Heart left ventricle (tissue), 16 donors: Measurements from ENCODE around the gene FOXP4. TPM values are rescaled to one million over a fixed set of nuclear protein-coding genes. Genes with fewer than 3 reads are reported as not detected.

Experiments used
- ATAC-seq, 4 donors: fragments of 200-7000 bp; cut with Tn5 transposase; one replicate each; pipeline ENCODE4 v1.9.1; 2020 to 2022; ENCODE audit warnings: moderate library complexity in 4 of 4, mild to moderate bottlenecking in 3 of 4, moderate number of reproducible peaks in 1 of 4
- DNase-seq, 5 donors: peaks; one replicate each; pipeline ENCODE4 v3.0.0-alpha.2; 2020
- H3K27ac ChIP-seq, 12 donors: fragments of 200-600 bp; sonication (generic) in 4 of 12; one replicate each; pipeline versions ENCODE4 v1.5.0 to v1.8.0; 2016 to 2022; ENCODE audit warnings: mild to moderate bottlenecking in 2 of 12
- H3K27me3 ChIP-seq, 9 donors: fragments of 200-600 bp; sonication (generic) in 2 of 9; one replicate each; pipeline versions ENCODE4 v1.5.1 to v1.8.0; 2016 to 2022; ENCODE audit warnings: mild to moderate bottlenecking in 3 of 9
- H3K36me3 ChIP-seq, 9 donors: fragments of 200-600 bp; sonication (generic) in 2 of 9; one replicate each; pipeline versions ENCODE4 v1.5.0 to v1.8.0; 2018 to 2022; ENCODE audit warnings: mild to moderate bottlenecking in 2 of 9
- H3K4me1 ChIP-seq, 12 donors: fragments of 200-600 bp; sonication (generic) in 4 of 12; one replicate each; pipeline versions ENCODE4 v1.5.0 to v1.8.0; 2016 to 2022; ENCODE audit warnings: mild to moderate bottlenecking in 3 of 12
- H3K4me3 ChIP-seq, 12 donors: fragments of 200-600 bp; sonication (generic) in 4 of 12; one replicate each; pipeline versions ENCODE4 v1.5.0 to v1.8.0; 2017 to 2022; ENCODE audit warnings: mild to moderate bottlenecking in 9 of 12, moderate library complexity in 4 of 12
- H3K9me3 ChIP-seq, 12 donors: fragments of 200-600 bp; sonication (generic) in 4 of 12; one replicate each; pipeline versions ENCODE4 v1.5.0 to v1.8.0; 2016 to 2022; ENCODE audit warnings: mild to moderate bottlenecking in 1 of 12
- POLR2A ChIP-seq, 2 donors: fragments of 450-650 bp; IDR thresholded peaks; one replicate each; pipeline ENCODE4 v1.6.1; 2017; ENCODE audit warnings: antibody characterized with exemption in 2 of 2, mild to moderate bottlenecking in 2 of 2, moderate library complexity in 2 of 2
- WGBS, 4 donors: extraction: QIAGEN DNeasy Blood & Tissue Kit in 2 of 4; methylation state at CpG; one replicate each; pipeline versions ENCODE4 v1.1.5 to v1.1.7; 2013 to 2018; 5-methylcytosine and 5-hydroxymethylcytosine counted together
- intact Hi-C, 10 donors: fragments of 100-400 bp; cut with DNase I; formaldehyde crosslinking; loops; one replicate each; pipeline versions ENCODE4 v1.11.1 to v1.14.2; 2022
- polyA plus RNA-seq, 2 donors: library from polyadenylated mRNA; stranded (reverse); fragments of 200-250 nt; gene quantifications; one replicate each; pipeline ENCODE4 v1.2.3, GENCODE V29; 2013
- total RNA-seq, 9 donors: library from RNA; depleted of rRNA in 2 of 9; stranded (reverse); fragments of >200 nt in 2 of 9; fragmentation: NEBNext Ultra II Directional in 3 of 9; extraction: Animal tissue kit (Norgen Biotek cat#: 25700) in 3 of 9; gene quantifications; one replicate each; pipeline versions ENCODE4 v1.1.0 to v1.2.4, GENCODE V29; 2016 to 2023
- TF ChIP-seq, protein P1 (sequence below), 12 donors: fragments of 200-600 bp; sonication (generic) in 4 of 12; IDR thresholded peaks; one replicate each; pipeline versions ENCODE4 v1.5.0 to v1.8.0; 2018 to 2022; ENCODE audit warnings: antibody characterized with exemption in 12 of 12, mild to moderate bottlenecking in 5 of 12
- donor health status: ischemic (EF 13 %, LVEDD 7.1; RV severe dilation, severe dysfunction).
- donor health status: healthy with polysubstance abuse.
- donor health status: DM: no; HTN: yes; CAD: no.
- donor health status: DM: no; HTN: no; CAD: no.
- donor health status: ischemic (EF 25% LVEDD 6.9; RV normal size, moderate dysfunction).
- donor health status: ischemic (EF 25% LVEDD 5.7; RV mildly dilated, moderate dysfunction).
- donor health status: healthy.
- donor health status: DM: yes; HTN: yes; CAD: no.
- donor health status: ischemic (EF 35%, LVEDD 5.7; RV mildly dilated, moderate dysfunction).
- donor health status: nonischemic (EF 11% LVEDD 7.7; RV severe dilation, severe dysfunction).
- donor health status: DM: yes; HTN: yes; CAD: no.
- donor health status: PGD.
- donor health status: ischemic (EF 29% LVEDD 5.4; RV normal size, mild dysfunction).
- donor health status: nonischemic (EF 23%, LVEDD 6.1; RV moderate dilation, normal function).

FOXP4 gene
- total and polyA plus RNA-seq, 11 donors = 10.9 to 22.5 (median 16.0) TPM

DNA sequence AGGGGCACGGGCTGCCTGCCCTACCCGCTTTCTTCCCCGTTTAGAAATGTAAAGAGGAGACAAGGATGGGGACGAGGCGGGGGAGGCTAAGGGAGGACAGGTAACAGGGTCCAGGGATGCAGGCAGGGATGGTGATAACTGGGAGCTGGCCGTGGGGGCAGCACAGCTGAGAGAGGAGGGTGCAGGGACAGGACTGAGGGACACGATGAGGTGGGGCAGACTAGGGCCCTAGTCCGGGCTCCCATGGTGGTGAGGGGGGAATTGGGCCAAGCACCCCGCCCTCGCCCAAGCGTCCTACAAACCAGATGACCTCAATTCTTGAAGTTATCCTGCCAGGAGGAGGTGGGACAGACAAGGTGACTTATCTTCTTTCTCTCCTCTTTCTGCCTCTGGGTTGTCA lies 47.7 kb downstream of the FOXP4 start:
- no peaks in the 10 kb centered on the region for H3K27me3 ChIP-seq
- H3K4me3 ChIP-seq = no peak overlapping the region
- TF ChIP-seq POLR2A (IDR thresholded peaks at IDR 0.05) = no peak
- TF ChIP-seq, protein P1, sequence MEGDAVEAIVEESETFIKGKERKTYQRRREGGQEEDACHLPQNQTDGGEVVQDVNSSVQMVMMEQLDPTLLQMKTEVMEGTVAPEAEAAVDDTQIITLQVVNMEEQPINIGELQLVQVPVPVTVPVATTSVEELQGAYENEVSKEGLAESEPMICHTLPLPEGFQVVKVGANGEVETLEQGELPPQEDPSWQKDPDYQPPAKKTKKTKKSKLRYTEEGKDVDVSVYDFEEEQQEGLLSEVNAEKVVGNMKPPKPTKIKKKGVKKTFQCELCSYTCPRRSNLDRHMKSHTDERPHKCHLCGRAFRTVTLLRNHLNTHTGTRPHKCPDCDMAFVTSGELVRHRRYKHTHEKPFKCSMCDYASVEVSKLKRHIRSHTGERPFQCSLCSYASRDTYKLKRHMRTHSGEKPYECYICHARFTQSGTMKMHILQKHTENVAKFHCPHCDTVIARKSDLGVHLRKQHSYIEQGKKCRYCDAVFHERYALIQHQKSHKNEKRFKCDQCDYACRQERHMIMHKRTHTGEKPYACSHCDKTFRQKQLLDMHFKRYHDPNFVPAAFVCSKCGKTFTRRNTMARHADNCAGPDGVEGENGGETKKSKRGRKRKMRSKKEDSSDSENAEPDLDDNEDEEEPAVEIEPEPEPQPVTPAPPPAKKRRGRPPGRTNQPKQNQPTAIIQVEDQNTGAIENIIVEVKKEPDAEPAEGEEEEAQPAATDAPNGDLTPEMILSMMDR (IDR thresholded peaks at IDR 0.05) = no peak
- no peaks in the 10 kb centered on the region for H3K9me3 ChIP-seq
- H3K36me3 ChIP-seq = peaks cover 0 to 63% (median 34%) of the 10 kb centered on the region in 9 donors
- no peaks in the 10 kb centered on the region for H3K4me1 ChIP-seq
- ATAC-seq (no peak), DNase-seq (no peak)
- intact Hi-C loops = loop anchor here in 9 of 10 donors (2.0 to 5.0 kb wide), 7 partner anchors 131 to 227 kb away; no protein-coding TSS in a partner anchor
- H3K27ac ChIP-seq = no peak overlapping the region
- WGBS, 4 donors = 76 to 91% (median 85%) methylated on average over 11 of the region's 11 CpGs

DNA sequence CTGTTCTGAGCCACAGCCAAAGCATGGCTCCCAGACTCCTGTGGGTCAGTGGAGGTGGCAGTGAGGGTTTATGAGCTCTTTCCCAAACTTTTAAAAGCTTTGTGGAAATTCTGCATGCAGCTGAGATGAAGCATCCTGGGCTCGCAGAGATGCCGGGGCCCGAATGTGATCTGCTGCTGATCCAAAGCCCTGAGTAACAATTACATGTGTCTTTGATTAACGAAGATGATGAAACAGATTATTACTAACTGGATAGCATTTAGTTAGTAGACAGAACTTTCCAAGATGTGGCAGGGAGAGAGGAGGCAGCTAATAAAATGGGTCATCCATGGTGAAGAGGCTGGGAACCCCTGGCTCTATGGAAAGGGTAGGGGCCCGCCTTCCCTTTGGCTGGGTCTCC lies 48.1 kb downstream of the FOXP4 start:
- Histone ChIP-seq H3K4me3 (no peak overlapping the region), H3K36me3 (peaks cover 0 to 61% (median 29%) of the 10 kb centered on the region in 9 donors), H3K27ac (no peak overlapping the region), H3K27me3 (no peaks in the 10 kb centered on the region), H3K4me1 (no peaks in the 10 kb centered on the region), H3K9me3 (no peaks in the 10 kb centered on the region)
- DNase-seq (peak in 1 of 5 donors; percentile 39), ATAC-seq (no peak)
- WGBS, 4 donors = 93 to 100% (median 95%) methylated on average over 5 of the region's 5 CpGs
- TF ChIP-seq, protein P1 (IDR thresholded peaks at IDR 0.05) = no peak
- TF ChIP-seq POLR2A (IDR thresholded peaks at IDR 0.05) = no peak
- intact Hi-C loops = loop anchor here in 4 of 10 donors (5.0 kb wide), 4 partner anchors 132 to 227 kb away; no protein-coding TSS in a partner anchor

DNA sequence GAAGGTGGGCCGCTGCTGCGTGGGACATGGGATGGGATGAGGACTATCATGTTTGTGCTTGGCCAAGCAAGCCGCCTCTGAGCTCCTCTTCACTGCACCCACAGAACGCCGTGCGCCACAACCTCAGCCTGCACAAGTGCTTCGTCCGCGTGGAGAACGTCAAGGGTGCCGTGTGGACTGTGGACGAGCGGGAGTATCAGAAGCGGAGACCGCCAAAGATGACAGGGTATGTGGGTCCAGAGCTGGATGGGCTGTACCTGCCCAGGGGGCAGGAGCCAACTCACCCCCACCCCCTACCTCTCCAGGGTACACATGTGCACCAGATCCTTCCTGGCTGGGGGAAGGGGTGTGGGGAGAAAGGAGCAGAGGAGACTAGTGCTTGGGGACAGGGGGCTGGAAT lies 48.6 kb downstream of the FOXP4 start:
- intact Hi-C loops = loop anchor here in 4 of 10 donors (5.0 kb wide), 4 partner anchors 132 to 227 kb away; no protein-coding TSS in a partner anchor
- Histone ChIP-seq H3K27ac (no peak overlapping the region), H3K27me3 (no peaks in the 10 kb centered on the region), H3K36me3 (peaks cover 0 to 56% (median 29%) of the 10 kb centered on the region in 9 donors), H3K4me1 (no peaks in the 10 kb centered on the region), H3K9me3 (no peaks in the 10 kb centered on the region), H3K4me3 (no peak overlapping the region)
- 89 to 95% (median 93%) methylated on average over 15 of the region's 15 CpGs for WGBS, 4 donors
- ATAC-seq (no peak), DNase-seq (peak in 2 of 5 donors; percentile 19 to 46)
- TF ChIP-seq, protein P1 (IDR thresholded peaks at IDR 0.05) = no peak
- no peak for TF ChIP-seq POLR2A (IDR thresholded peaks at IDR 0.05)

DNA sequence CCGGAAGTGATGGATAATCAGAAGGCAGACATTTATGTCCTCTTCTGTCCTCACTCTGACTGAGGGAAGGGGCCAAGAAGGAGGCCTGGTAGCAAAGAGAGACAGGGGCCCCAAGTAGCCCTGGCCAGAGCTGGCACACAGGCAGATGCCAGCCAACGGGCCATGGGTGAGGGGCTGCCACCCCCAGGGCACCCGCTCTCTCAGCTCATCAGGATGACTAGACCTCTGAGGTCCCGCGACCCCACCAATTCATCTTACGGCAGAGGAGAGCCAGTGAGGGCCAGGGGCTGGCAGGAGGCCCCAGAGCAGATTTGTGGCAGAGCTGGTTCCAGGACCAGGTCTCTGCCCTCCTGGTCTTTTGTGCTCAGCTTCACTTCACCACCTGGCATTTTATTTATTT lies 49.0 kb downstream of the FOXP4 start:
- peaks cover 0 to 52% (median 25%) of the 10 kb centered on the region in 9 donors for H3K36me3 ChIP-seq

More for the DNA sequence above, 49.0 kb downstream of the FOXP4 start:
- no peaks in the 10 kb centered on the region for H3K27me3 ChIP-seq
- H3K9me3 ChIP-seq = no peaks in the 10 kb centered on the region
- 81 to 93% (median 89%) methylated on average over 6 of the region's 6 CpGs for WGBS, 4 donors
- ATAC-seq = no peak
- no peak for TF ChIP-seq POLR2A (IDR thresholded peaks at IDR 0.05)
- TF ChIP-seq, protein P1 (IDR thresholded peaks at IDR 0.05) = no peak
- peak in 1 of 5 donors; percentile 40 for DNase-seq
- no peak overlapping the region for H3K27ac ChIP-seq
- intact Hi-C loops = no loop called here
- H3K4me1 ChIP-seq = no peaks in the 10 kb centered on the region
- no peak overlapping the region for H3K4me3 ChIP-seq
